ENCODE data around the gene ARAP1. TPM values are rescaled to one million over a fixed set of nuclear protein-coding genes. Genes with fewer than 3 reads are reported as not detected.

The ARAP1 gene
- total RNA-seq, 2 donors from 2014 or later: 95.2 to 109 TPM

- H3K9me3 ChIP-seq: no peaks in the 10 kb centered on the region
- intact Hi-C loops (cut with DNase I): no loop called here
- no peak for TF ChIP-seq POLR2A (IDR thresholded peaks at IDR 0.05)
- no peak for TF ChIP-seq POLR2AphosphoS5 (IDR thresholded peaks at IDR 0.05)
- TF ChIP-seq CTCF (IDR thresholded peaks at IDR 0.05): no peak
Measured at GRCh38 chr11:72730243-72730642, 22.0 kb downstream of the ARAP1 start.

GRCh38 chr11:72727521-72727920 lies 24.7 kb downstream of the ARAP1 start:
- H3K4me1 ChIP-seq (replicated peaks): peaks cover 3% of the 10 kb centered on the region
- no peaks in the 10 kb centered on the region for H3K36me3 ChIP-seq
- H3K27ac ChIP-seq: no peak overlapping the region
- H3K4me3 ChIP-seq: no peak overlapping the region
- DNase-seq (ENCODE audit: low spot score): no peak
- H3K27me3 ChIP-seq (replicated peaks; ENCODE audit: insufficient read depth): no peaks in the 10 kb centered on the region
- WGBS: 73% methylated on average over 4 of the region's 4 CpGs
- no peaks in the 10 kb centered on the region for H3K9me3 ChIP-seq
- TF ChIP-seq CTCF (IDR thresholded peaks at IDR 0.05) (no peak), POLR2AphosphoS5 (IDR thresholded peaks at IDR 0.05) (no peak), POLR2A (IDR thresholded peaks at IDR 0.05) (no peak)
- intact Hi-C loops (cut with DNase I): no loop called here

More at GRCh38 chr11:72730243-72730642, 22.0 kb downstream of the ARAP1 start:
- Histone ChIP-seq H3K36me3 (no peaks in the 10 kb centered on the region), H3K27ac (no peak overlapping the region), H3K27me3 (replicated peaks; ENCODE audit: insufficient read depth) (no peaks in the 10 kb centered on the region), H3K4me3 (no peak overlapping the region), H3K4me1 (replicated peaks) (no peaks in the 10 kb centered on the region)
- WGBS: 88% methylated on average over 5 of the region's 5 CpGs
- DNase-seq (ENCODE audit: low spot score): no peak

DNA sequence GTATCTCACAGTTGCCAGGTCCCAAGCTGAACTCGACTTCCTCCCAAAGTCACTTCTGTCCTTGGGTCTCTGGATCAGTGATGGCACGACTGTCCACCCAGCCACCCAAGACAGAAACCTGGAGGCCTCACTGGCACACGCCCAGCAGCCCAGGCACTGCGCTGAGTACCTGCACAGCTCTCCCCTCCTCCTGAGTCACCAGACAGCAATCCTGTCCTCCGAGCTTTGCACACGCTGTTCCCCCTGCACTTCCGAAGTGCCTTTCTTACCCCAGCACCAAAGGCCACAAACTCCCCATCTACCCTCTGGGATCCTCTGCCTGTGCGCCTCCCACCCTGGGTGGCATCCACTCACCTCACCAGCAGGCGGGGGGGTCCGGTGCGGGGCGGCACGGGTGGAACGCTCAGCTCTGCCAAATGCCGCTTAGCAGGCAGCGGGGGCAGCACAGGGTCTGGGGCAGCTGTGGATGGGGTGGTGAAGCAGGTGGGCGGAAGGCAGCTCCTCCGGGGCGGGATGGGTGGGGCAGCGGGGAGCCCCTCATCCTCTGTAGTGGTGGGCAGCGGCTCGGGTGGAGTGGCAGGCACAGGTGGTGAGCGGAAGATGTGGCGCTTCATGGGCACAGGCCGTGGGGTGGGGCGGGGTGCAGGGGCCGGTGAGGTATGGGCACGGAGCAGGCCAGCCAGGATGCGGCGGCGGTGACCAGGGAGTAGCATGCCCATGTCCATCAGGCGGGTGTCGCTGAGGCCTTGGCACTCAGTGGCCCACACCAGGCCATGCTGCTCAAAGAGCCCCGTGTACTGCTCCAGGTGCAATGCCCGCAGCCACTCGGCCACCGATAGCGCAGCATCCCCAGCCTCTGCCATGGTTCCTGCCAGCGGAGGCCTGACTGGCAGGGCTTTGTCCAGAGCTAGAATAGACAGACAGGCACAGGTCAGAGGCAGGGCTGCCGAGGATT lies 25.7 kb downstream of the ARAP1 start:
- DNase-seq (ENCODE audit: low spot score): no peak
- intact Hi-C loops (cut with DNase I): no loop called here
- Histone ChIP-seq H3K27me3 (replicated peaks; ENCODE audit: insufficient read depth) (no peaks in the 10 kb centered on the region), H3K27ac (no peak overlapping the region), H3K36me3 (no peaks in the 10 kb centered on the region), H3K4me1 (replicated peaks) (peaks cover 3% of the 10 kb centered on the region), H3K4me3 (no peak overlapping the region), H3K9me3 (no peaks in the 10 kb centered on the region)
- WGBS: 92% methylated on average over 40 of the region's 40 CpGs
- TF ChIP-seq POLR2AphosphoS5 (IDR thresholded peaks at IDR 0.05): no peak
- TF ChIP-seq CTCF (IDR thresholded peaks at IDR 0.05): no peak

GRCh38 chr11:72725724-72726028 lies 26.5 kb downstream of the ARAP1 start:
- intact Hi-C loops (cut with DNase I): loop anchor here (1.0 to 2.0 kb wide), 2 partner anchors 68 to 451 kb away; no protein-coding TSS in a partner anchor
- Histone ChIP-seq H3K4me1 (replicated peaks) (peaks cover 3% of the 10 kb centered on the region), H3K27ac (peak overlapping the region; percentile 28 to 33), H3K4me3 (no peak overlapping the region), H3K27me3 (replicated peaks; ENCODE audit: insufficient read depth) (no peaks in the 10 kb centered on the region), H3K36me3 (no peaks in the 10 kb centered on the region), H3K9me3 (no peaks in the 10 kb centered on the region)
- no peak for DNase-seq (ENCODE audit: low spot score)
- WGBS: 85% methylated on average over 4 of the region's 4 CpGs
- no peak for TF ChIP-seq POLR2A (IDR thresholded peaks at IDR 0.05)
- TF ChIP-seq CTCF (IDR thresholded peaks at IDR 0.05): no peak
- no peak for TF ChIP-seq POLR2AphosphoS5 (IDR thresholded peaks at IDR 0.05)
